Suprapubic skin (tissue), 3 donors: ENCODE data around the gene CDH16.

Experiments
- CTCF ChIP-seq, 2 donors: fragments of 200-600 bp in 1 of 2; fragments of 450-650 bp in 1 of 2; sonication (generic) in 1 of 2; IDR thresholded peaks; one replicate each; pipeline ENCODE4 v1.5.1; 2016 to 2019; ENCODE audit warnings: antibody characterized with exemption in 2 of 2, mild to moderate bottlenecking in 1 of 2, moderate library complexity in 1 of 2
- EP300 ChIP-seq: sonication (generic); formaldehyde crosslinking; IDR thresholded peaks from one replicate; pipeline ENCODE4 v1.6.1; 2017; ENCODE audit warnings: antibody characterized with exemption

DNA sequence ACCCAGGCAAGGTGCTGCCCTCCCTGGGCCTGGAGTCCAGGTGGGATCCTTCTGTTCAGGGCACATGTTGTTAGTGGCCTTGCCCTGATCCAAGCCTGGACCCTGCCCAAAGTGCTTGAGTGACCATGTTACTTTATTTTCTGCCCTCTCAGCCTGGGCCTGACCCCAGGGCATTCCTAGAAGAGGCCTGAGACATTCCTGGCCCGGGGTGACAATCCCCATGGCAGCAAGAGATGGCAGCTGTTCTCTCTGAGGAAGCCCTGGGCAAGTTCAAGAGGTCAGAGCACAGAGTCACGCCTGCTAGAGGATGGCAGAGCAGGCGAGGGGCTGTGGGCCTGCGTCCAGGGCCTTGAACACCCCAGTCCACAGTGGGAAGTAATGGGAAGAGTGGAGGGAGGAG is 5.0 kb downstream of the CDH16 start:
- TF ChIP-seq CTCF (IDR thresholded peaks at IDR 0.05) (no peak), EP300 (no peak)
